GM12878 (cell line): ENCODE data around the gene ADCY7. TPM values are rescaled to one million over a fixed set of nuclear protein-coding genes. Genes with fewer than 3 reads are reported as not detected.

Experiments
- ATAC-seq: fragments of 200-7000 bp; cut with Tn5 transposase; 3 replicates; pipeline ENCODE4 v1.9.1; 2020; ENCODE audit warnings: mild to moderate bottlenecking, moderate library complexity
- BruUV-seq: library from RNA; stranded (reverse); fragments of 400-500 nt; replicated peaks from 2 replicates; lab custom pipeline; 2021; lab: Mats Ljungman, UMichigan
- CTCF ChIA-PET: fragments of 300-600 bp; sonication (Branson Sonifier 250); formaldehyde crosslinking; extraction: SDS; loops from one replicate; lab custom pipeline; 2021; ENCODE audit warnings: inconsistent platforms; lab: Yijun Ruan, JAX
- POLR2A ChIA-PET: fragments of 350-600 bp; formaldehyde crosslinking; extraction: SDS; loops from one replicate; lab custom pipeline; 2021; ENCODE audit warnings: inconsistent platforms; lab: Charles Lee
- RAD21 ChIA-PET: fragments of 300-600 bp; sonication (Branson Sonifier 250); formaldehyde crosslinking; loops from one replicate; lab custom pipeline; 2023; ENCODE audit warnings: antibody characterized with exemption; ENCODE audit not compliant: unreplicated experiment; lab: Charles Lee
- SMC1A ChIA-PET: fragments of 300-600 bp; sonication (Branson Sonifier 250); formaldehyde crosslinking; loops from one replicate; lab custom pipeline; 2023; ENCODE audit not compliant: unreplicated experiment, uncharacterized antibody; lab: Charles Lee
- DNase-seq: peaks from one replicate; pipeline ENCODE4 v3.0.0-alpha.2; 2011; ENCODE audit warnings: low read depth, low spot score
- FAIRE-seq: peaks from 3 replicates; lab custom pipeline; 2011; peaks lifted over from hg19 to GRCh38; lab: Jason Lieb, UNC
- H2AFZ ChIP-seq: 2 replicates; pipeline ENCODE4 v1.6.0; 2011; ENCODE audit warnings: low read depth, low read length, control low read depth; ENCODE audit not compliant: control insufficient read depth
- H3K27ac ChIP-seq: 2 replicates; pipeline ENCODE4 v1.5.1; 2011; ENCODE audit warnings: control low read depth; ENCODE audit not compliant: control insufficient read depth, insufficient read depth
- H3K27me3 ChIP-seq, 2 experiments: replicated peaks in 1 of 2; 2 replicates each; pipeline versions ENCODE4 v1.6.0 to v1.6.1; 2011; ENCODE audit warnings: low read length in 1 of 2; ENCODE audit not compliant: control insufficient read depth in 2 of 2, insufficient read depth in 2 of 2
- H3K36me3 ChIP-seq, 2 experiments: 2 replicates each; pipeline ENCODE4 v1.5.1; 2011; ENCODE audit warnings: low read length in 1 of 2; ENCODE audit not compliant: control insufficient read depth in 2 of 2, insufficient read depth in 2 of 2
- H3K4me1 ChIP-seq: 2 replicates; pipeline ENCODE4 v1.6.1; 2011; ENCODE audit warnings: mild to moderate bottlenecking, low read length, moderate library complexity, mixed read lengths; ENCODE audit not compliant: control insufficient read depth, insufficient read depth
- H3K4me2 ChIP-seq: 2 replicates; pipeline ENCODE4 v1.6.0; 2011; ENCODE audit warnings: control low read depth; ENCODE audit not compliant: control insufficient read depth, insufficient read depth
- H3K4me3 ChIP-seq: fragments of 200-600 bp; sonication (generic); 2 replicates; pipeline ENCODE4 v1.5.1; 2016
- H3K79me2 ChIP-seq: 2 replicates; pipeline ENCODE4 v1.6.0; 2011; ENCODE audit warnings: low read length; ENCODE audit not compliant: control insufficient read depth, insufficient read depth
- H3K9ac ChIP-seq: 2 replicates; pipeline ENCODE4 v1.8.0; 2011; ENCODE audit warnings: low read length, control low read depth, mixed read lengths; ENCODE audit not compliant: control insufficient read depth, insufficient read depth
- H3K9me3 ChIP-seq: replicated peaks from 3 replicates; pipeline ENCODE4 v1.5.1; 2011; ENCODE audit warnings: mild to moderate bottlenecking, low read length; ENCODE audit not compliant: control insufficient read depth, insufficient read depth
- H4K20me1 ChIP-seq: 2 replicates; pipeline ENCODE4 v1.6.0; 2011; ENCODE audit not compliant: control insufficient read depth, insufficient read depth
- BMI1 ChIP-seq: fragments of 450-650 bp; IDR thresholded peaks from 2 replicates; pipeline ENCODE4 v1.6.1; 2016; ENCODE audit warnings: mild to moderate bottlenecking, moderate library complexity, borderline replicate concordance
- GABPA ChIP-seq: IDR thresholded peaks from 2 replicates; pipeline ENCODE4 v1.6.1; 2014; ENCODE audit warnings: antibody characterized with exemption, low read depth, mild to moderate bottlenecking, inconsistent platforms
- MTA3 ChIP-seq: IDR thresholded peaks from 2 replicates; pipeline ENCODE4 v1.6.1; 2012; ENCODE audit warnings: low read length, inconsistent platforms, borderline replicate concordance
- NBN ChIP-seq: fragments of 450-650 bp; IDR thresholded peaks from 2 replicates; pipeline ENCODE4 v1.6.1; 2016
- POLR2AphosphoS5 ChIP-seq: IDR thresholded peaks from 2 replicates; pipeline ENCODE4 v1.6.1; 2011; ENCODE audit warnings: mild to moderate bottlenecking, low read length, inconsistent platforms
- SIX5 ChIP-seq: IDR thresholded peaks from 2 replicates; pipeline ENCODE4 v1.6.1; 2011; ENCODE audit warnings: mild to moderate bottlenecking, low read depth, low read length, moderate library complexity; ENCODE audit not compliant: severe bottlenecking
- SMAD5 ChIP-seq: IDR thresholded peaks from 2 replicates; pipeline ENCODE4 v1.6.1; 2016; ENCODE audit warnings: antibody characterized with exemption, low read depth
- YBX1 ChIP-seq: fragments of 450-650 bp; IDR thresholded peaks from 2 replicates; pipeline ENCODE4 v1.6.1; 2016; ENCODE audit warnings: antibody characterized with exemption
- WGBS: methylation state at CpG from one replicate; pipeline ENCODE4 v1.1.6; 2016; ENCODE audit warnings: low lambda C conversion rate; ENCODE audit not compliant: insufficient replicate concordance, insufficient coverage; ENCODE audit errors: missing lambda C conversion rate; 5-methylcytosine and 5-hydroxymethylcytosine counted together
- in situ Hi-C: fragments of 300-500 bp; cut with MboI; formaldehyde crosslinking; loops from 9 replicates; pipeline ENCODE4 v1.14.3; 2018; ENCODE audit warnings: mixed read lengths
- intact Hi-C: fragments of 100-400 bp; cut with micrococcal nuclease; formaldehyde crosslinking; loops from one replicate; pipeline ENCODE4 v1.14.2; 2022; ENCODE audit not compliant: unreplicated experiment
- polyA plus RNA-seq, 11 experiments: library from polyadenylated mRNA; depleted of rRNA in 4 of 11; unstranded in 6 of 11; stranded (reverse) in 5 of 11; fragments of >200 nt; fragmentation: Nextera tagmentation in 4 of 11; fragmentation: Illumina TruSeq in 1 of 11; extraction: Ambion mirVana in 4 of 11; extraction: Trizol in 1 of 11; gene quantifications; 1 replicate in 1 of 11; 2 replicates in 10 of 11; pipeline versions ENCODE4 v1.2.1 to v1.2.3, GENCODE V29; 2011 to 2016; ENCODE audit warnings: inconsistent platforms in 2 of 11, missing spikeins in 2 of 11, low read depth in 1 of 11
- total RNA-seq, 4 experiments: library from RNA; depleted of rRNA in 3 of 4; stranded (reverse); fragments of >200 nt in 3 of 4; fragmentation: Illumina TruSeq in 1 of 4; extraction: Trizol in 1 of 4; gene quantifications; 2 replicates each; pipeline versions ENCODE4 v1.2.1 to v1.2.3, GENCODE V29; 2013 to 2021
- TF ChIP-seq, protein P1 (sequence below): IDR thresholded peaks from 2 replicates; pipeline ENCODE4 v1.6.1; 2012; ENCODE audit warnings: improper control_type of control experiment, low read depth, low read length; ENCODE audit not compliant: insufficient replicate concordance

Gene ADCY7
- total and polyA plus RNA-seq, 10 of the 15 experiments (the other 5 are each of a cell fraction or from before 2014, with no cell fraction given), result 1.2 to 87.9 (median 24.4) TPM

DNA sequence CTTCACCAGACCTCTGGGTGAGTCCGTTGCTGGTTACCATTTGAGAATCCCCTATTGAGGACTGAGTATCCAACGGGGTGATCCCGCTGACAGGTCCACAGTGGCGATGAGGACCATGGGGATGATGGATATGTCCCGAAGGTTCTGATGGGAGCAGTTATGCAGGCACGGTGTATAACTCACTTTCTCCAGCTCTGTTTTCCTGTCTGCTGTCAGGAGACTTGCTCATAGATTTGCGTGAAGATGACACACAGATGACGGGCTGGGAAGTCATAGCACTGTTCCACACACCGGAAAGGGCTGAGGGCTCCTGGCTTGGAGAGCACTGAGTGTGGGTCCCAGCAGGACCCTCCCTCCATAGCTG lies 22.2 kb upstream of the ADCY7 start (continued):
- TF ChIP-seq, protein P1, sequence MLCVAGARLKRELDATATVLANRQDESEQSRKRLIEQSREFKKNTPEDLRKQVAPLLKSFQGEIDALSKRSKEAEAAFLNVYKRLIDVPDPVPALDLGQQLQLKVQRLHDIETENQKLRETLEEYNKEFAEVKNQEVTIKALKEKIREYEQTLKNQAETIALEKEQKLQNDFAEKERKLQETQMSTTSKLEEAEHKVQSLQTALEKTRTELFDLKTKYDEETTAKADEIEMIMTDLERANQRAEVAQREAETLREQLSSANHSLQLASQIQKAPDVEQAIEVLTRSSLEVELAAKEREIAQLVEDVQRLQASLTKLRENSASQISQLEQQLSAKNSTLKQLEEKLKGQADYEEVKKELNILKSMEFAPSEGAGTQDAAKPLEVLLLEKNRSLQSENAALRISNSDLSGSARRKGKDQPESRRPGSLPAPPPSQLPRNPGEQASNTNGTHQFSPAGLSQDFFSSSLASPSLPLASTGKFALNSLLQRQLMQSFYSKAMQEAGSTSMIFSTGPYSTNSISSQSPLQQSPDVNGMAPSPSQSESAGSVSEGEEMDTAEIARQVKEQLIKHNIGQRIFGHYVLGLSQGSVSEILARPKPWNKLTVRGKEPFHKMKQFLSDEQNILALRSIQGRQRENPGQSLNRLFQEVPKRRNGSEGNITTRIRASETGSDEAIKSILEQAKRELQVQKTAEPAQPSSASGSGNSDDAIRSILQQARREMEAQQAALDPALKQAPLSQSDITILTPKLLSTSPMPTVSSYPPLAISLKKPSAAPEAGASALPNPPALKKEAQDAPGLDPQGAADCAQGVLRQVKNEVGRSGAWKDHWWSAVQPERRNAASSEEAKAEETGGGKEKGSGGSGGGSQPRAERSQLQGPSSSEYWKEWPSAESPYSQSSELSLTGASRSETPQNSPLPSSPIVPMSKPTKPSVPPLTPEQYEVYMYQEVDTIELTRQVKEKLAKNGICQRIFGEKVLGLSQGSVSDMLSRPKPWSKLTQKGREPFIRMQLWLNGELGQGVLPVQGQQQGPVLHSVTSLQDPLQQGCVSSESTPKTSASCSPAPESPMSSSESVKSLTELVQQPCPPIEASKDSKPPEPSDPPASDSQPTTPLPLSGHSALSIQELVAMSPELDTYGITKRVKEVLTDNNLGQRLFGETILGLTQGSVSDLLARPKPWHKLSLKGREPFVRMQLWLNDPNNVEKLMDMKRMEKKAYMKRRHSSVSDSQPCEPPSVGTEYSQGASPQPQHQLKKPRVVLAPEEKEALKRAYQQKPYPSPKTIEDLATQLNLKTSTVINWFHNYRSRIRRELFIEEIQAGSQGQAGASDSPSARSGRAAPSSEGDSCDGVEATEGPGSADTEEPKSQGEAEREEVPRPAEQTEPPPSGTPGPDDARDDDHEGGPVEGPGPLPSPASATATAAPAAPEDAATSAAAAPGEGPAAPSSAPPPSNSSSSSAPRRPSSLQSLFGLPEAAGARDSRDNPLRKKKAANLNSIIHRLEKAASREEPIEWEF, result no peak
- TF ChIP-seq NBN (no peak), YBX1 (no peak), SMAD5 (no peak)

DNA sequence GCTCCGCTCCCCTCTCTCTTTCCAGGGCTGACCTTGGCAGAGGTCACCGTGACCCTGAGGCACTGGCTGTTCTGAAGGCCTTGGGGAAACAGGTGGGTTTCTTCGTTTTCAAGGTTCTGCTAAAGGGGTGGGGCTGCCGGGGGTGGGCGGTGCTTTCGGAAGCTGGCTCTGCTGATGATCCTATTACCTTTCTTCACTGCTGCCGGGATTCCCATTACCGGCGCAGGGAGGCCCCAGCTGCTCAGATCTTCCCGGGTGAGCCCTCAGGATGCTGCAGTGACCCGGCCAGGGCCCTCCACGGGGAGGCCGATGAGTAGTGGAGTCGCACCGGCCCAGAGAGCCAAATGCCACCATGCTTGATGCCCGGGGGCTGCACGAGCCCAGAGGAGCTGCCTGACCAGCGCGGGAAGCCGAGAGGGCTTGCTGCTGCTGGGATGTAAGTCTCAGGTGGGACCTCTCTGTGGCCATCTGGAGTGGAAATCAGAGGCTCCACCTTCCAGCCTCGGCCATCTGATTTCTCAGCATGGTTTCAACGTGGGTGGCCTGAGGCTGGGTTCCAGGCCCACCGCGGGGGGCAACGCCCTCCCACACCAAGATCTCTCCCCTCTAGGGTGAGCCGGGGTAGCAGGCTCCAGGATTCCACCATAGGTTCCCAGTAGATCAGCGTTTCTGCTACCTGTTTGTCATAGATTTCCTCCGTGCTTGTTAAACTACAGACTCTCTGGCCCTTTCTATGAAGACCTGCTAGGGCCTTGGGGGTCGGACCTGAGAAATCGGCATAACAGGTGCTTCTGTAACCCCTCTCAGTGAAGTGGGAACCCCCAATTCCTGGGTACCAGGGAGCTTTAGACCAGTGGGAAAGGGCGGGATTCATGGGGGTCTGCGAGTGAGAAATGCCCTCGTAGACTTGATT lies 21.6 kb upstream of the ADCY7 start:
- H3K4me3 ChIP-seq, result peak overlapping the region; percentile 61; the same call in 1 of the 2 replicates
- no peak overlapping the region for H3K27ac ChIP-seq
- no peaks in the 10 kb centered on the region for H3K79me2 ChIP-seq
- no peaks in the 10 kb centered on the region for H3K27me3 ChIP-seq
- ChIA-PET SMC1A (interaction anchor here (1.3 to 1.8 kb wide), 5 partner anchors 10 to 219 kb away, joined by 3 to 5 read pairs (median 4); partner anchors contain the start of gene CNEP1R1), CTCF (interaction anchor here (1.0 to 11.2 kb wide), 6 partner anchors 10 to 219 kb away, joined by 3 to 102 read pairs (median 4); partner anchors contain the start of gene CNEP1R1)
- FAIRE-seq (no peak), ATAC-seq (no peak)
- no peaks in the 10 kb centered on the region for H4K20me1 ChIP-seq
- intact Hi-C loops, result loop anchor here (10.0 kb wide), 2 partner anchors 110 to 560 kb away; no protein-coding TSS in a partner anchor
- no peaks in the 10 kb centered on the region for H3K36me3 ChIP-seq
- no peak overlapping the region for H3K9ac ChIP-seq
- TF ChIP-seq MTA3, result no peak
- no peak for TF ChIP-seq SIX5
- no peak for TF ChIP-seq GABPA
- no peak for TF ChIP-seq POLR2AphosphoS5
- TF ChIP-seq BMI1, result no peak
- TF ChIP-seq, all 136 proteins: peak for 0
- ChIA-PET POLR2A (no interaction called here), RAD21 (interaction anchor here (0.7 to 2.9 kb wide), 9 partner anchors 9 to 561 kb away, joined by 3 to 12 read pairs (median 3); partner anchors contain the start of gene CNEP1R1)
- WGBS, result 78% methylated on average over 33 of the region's 33 CpGs
- Histone ChIP-seq H3K4me1 (no peaks in the 10 kb centered on the region), H3K4me2 (no peak overlapping the region), H2AFZ (no peak overlapping the region), H3K9me3 (no peaks in the 10 kb centered on the region)
- no TSS peak for BruUV-seq
- DNase-seq, result no peak
- in situ Hi-C loops, result no loop called here
